WTC11 (cell line): Measurements from ENCODE around the gene RNF44. TPM values are rescaled to one million over a fixed set of nuclear protein-coding genes. Genes with fewer than 3 reads are reported as not detected.

Source experiments
- ATAC-seq: fragments of 200-7000 bp; cut with Tn5 transposase; 2 replicates; pipeline ENCODE4 v1.10.0; 2021; ENCODE audit warnings: mild to moderate bottlenecking, moderate library complexity
- CTCF ChIA-PET: fragments of 300-600 bp; sonication (Branson Sonifier 250); formaldehyde crosslinking; loops from one replicate; lab custom pipeline; 2021; ENCODE audit warnings: antibody characterized with exemption; lab: Charles Lee
- POLR2A ChIA-PET: fragments of 350-600 bp; sonication (Branson Sonifier 250); formaldehyde crosslinking; loops from one replicate; lab custom pipeline; 2021; ENCODE audit warnings: antibody characterized with exemption; lab: Charles Lee
- DNase-seq: peaks from one replicate; pipeline ENCODE4 v3.0.0; 2021; ENCODE audit warnings: low spot score
- H3K27ac Mint-ChIP-seq: 2 replicates; pipeline ENCODE4 v1.8.0; 2021; ENCODE audit warnings: mixed read lengths
- H3K27me3 Mint-ChIP-seq: 2 replicates; pipeline ENCODE4 v1.8.0; 2021; ENCODE audit warnings: low read depth, mild to moderate bottlenecking, moderate library complexity, mixed read lengths
- H3K36me3 Mint-ChIP-seq: 2 replicates; pipeline ENCODE4 v1.8.0; 2021; ENCODE audit warnings: mixed read lengths
- H3K4me1 Mint-ChIP-seq: 2 replicates; pipeline ENCODE4 v1.8.0; 2022; ENCODE audit warnings: mixed read lengths
- H3K4me3 Mint-ChIP-seq: 2 replicates; pipeline ENCODE4 v1.8.0; 2021; ENCODE audit warnings: mild to moderate bottlenecking, moderate library complexity, mixed read lengths
- H3K9me3 Mint-ChIP-seq: 2 replicates; pipeline ENCODE4 v1.8.0; 2021; ENCODE audit warnings: mixed read lengths
- ATF1 ChIP-seq: sonication (generic); formaldehyde crosslinking; IDR thresholded peaks from 2 replicates; pipeline ENCODE4 v1.8.1; 2023; ENCODE audit warnings: mild to moderate bottlenecking, moderate library complexity, missing genetic modification reagents
- CTCF ChIP-seq: fragments of 200-600 bp; IDR thresholded peaks from 2 replicates; pipeline ENCODE4 v1.8.0; 2022; ENCODE audit warnings: antibody characterized with exemption
- ELF4 ChIP-seq: sonication (generic); formaldehyde crosslinking; IDR thresholded peaks from 2 replicates; pipeline ENCODE4 v1.8.1; 2022; ENCODE audit warnings: low read depth, mild to moderate bottlenecking, moderate library complexity, missing genetic modification reagents
- EMX1 ChIP-seq: fragments of 250-450 bp; sonication (Bioruptor Pico); IDR thresholded peaks from 2 replicates; pipeline ENCODE4 v1.8.0; 2021; ENCODE audit warnings: mild to moderate bottlenecking
- GRHL2 ChIP-seq: fragments of 250-450 bp; sonication (Bioruptor Pico); IDR thresholded peaks from 2 replicates; pipeline ENCODE4 v1.8.0; 2022; ENCODE audit warnings: mild to moderate bottlenecking, moderate library complexity; ENCODE audit not compliant: insufficient replicate concordance, severe bottlenecking
- JUN ChIP-seq: sonication (generic); formaldehyde crosslinking; IDR thresholded peaks from 2 replicates; pipeline ENCODE4 v1.8.0; 2023; ENCODE audit warnings: mild to moderate bottlenecking, missing genetic modification reagents
- KAT7 ChIP-seq: sonication (generic); formaldehyde crosslinking; IDR thresholded peaks from 2 replicates; pipeline ENCODE4 v1.8.1; 2023; ENCODE audit warnings: missing genetic modification reagents, mild to moderate bottlenecking, borderline replicate concordance
- MXD4 ChIP-seq: fragments of 250-450 bp; sonication (Bioruptor Pico); IDR thresholded peaks from 2 replicates; pipeline ENCODE4 v1.8.0; 2021; ENCODE audit warnings: mild to moderate bottlenecking, moderate library complexity, borderline replicate concordance
- NFE2L1 ChIP-seq: sonication (generic); formaldehyde crosslinking; IDR thresholded peaks from 2 replicates; pipeline ENCODE4 v1.8.1; 2023; ENCODE audit warnings: missing genetic modification reagents
- OVOL2 ChIP-seq: fragments of 250-450 bp; sonication (Bioruptor Pico); IDR thresholded peaks from 2 replicates; pipeline ENCODE4 v1.9.0; 2021; ENCODE audit warnings: mild to moderate bottlenecking, borderline replicate concordance
- PRDM15 ChIP-seq: sonication (generic); formaldehyde crosslinking; IDR thresholded peaks from 2 replicates; pipeline ENCODE4 v1.8.0; 2022; ENCODE audit warnings: missing genetic modification reagents
- PRRX2 ChIP-seq: fragments of 250-450 bp; sonication (Bioruptor Pico); IDR thresholded peaks from 2 replicates; pipeline ENCODE4 v1.8.0; 2021; ENCODE audit warnings: mild to moderate bottlenecking
- ZBTB21 ChIP-seq: sonication (generic); formaldehyde crosslinking; IDR thresholded peaks from 2 replicates; pipeline ENCODE4 v1.8.1; 2023; ENCODE audit warnings: mild to moderate bottlenecking, missing genetic modification reagents, borderline replicate concordance
- ZBTB43 ChIP-seq: sonication (generic); formaldehyde crosslinking; IDR thresholded peaks from 2 replicates; pipeline ENCODE4 v1.8.1; 2023; ENCODE audit warnings: mild to moderate bottlenecking, missing genetic modification reagents
- ZMAT4 ChIP-seq: fragments of 250-450 bp; sonication (Bioruptor Pico); IDR thresholded peaks from 2 replicates; pipeline ENCODE4 v1.9.0; 2021; ENCODE audit warnings: mild to moderate bottlenecking
- ZNF232 ChIP-seq: sonication (generic); formaldehyde crosslinking; IDR thresholded peaks from 2 replicates; pipeline ENCODE4 v1.8.0; 2022; ENCODE audit warnings: mild to moderate bottlenecking, missing genetic modification reagents
- ZNF416 ChIP-seq: fragments of 250-450 bp; sonication (Bioruptor Pico); IDR thresholded peaks from 2 replicates; pipeline ENCODE4 v1.9.0; 2021; ENCODE audit warnings: mild to moderate bottlenecking, inconsistent platforms
- total RNA-seq: library from RNA; stranded (reverse); gene quantifications from 3 replicates; pipeline ENCODE4 v1.2.3, GENCODE V29; 2021
- TF ChIP-seq, protein P1 (sequence below): sonication (generic); formaldehyde crosslinking; IDR thresholded peaks from 2 replicates; pipeline ENCODE4 v1.8.1; 2022; ENCODE audit warnings: low read depth, missing genetic modification reagents, borderline replicate concordance
- TF ChIP-seq, protein P2 (sequence below): fragments of 250-450 bp; sonication (Bioruptor Pico); IDR thresholded peaks from 2 replicates; pipeline ENCODE4 v1.8.0; 2021; ENCODE audit warnings: mild to moderate bottlenecking

RNF44 gene
- total RNA-seq, 1 experiment from 2014 or later, result 233 TPM

GRCh38 chr5:176524987-176525386 lies 12.2 kb downstream of the RNF44 start:
- Mint-ChIP-seq H3K36me3 (peaks cover 15% of the 10 kb centered on the region), H3K4me1 (peaks cover 6% of the 10 kb centered on the region)

GRCh38 chr5:176524138-176524537 lies 13.1 kb downstream of the RNF44 start:
- DNase-seq (no peak), ATAC-seq (no peak)
- ChIA-PET POLR2A (interaction anchor here (0.7 kb wide), 1 partner anchor 18 kb away, joined by 3 read pairs; no protein-coding TSS in a partner anchor), CTCF (interaction anchor here (0.8 to 1.4 kb wide), 2 partner anchors 77 to 108 kb away, joined by 3 read pairs; partner anchors contain the start of gene CLTB)
- peaks cover 6% of the 10 kb centered on the region for H3K4me1 Mint-ChIP-seq
- peaks cover 2% of the 10 kb centered on the region; the same call in 1 of the 2 replicates for H3K27me3 Mint-ChIP-seq
- H3K36me3 Mint-ChIP-seq, result peaks cover 9% of the 10 kb centered on the region
- H3K27ac Mint-ChIP-seq, result no peak overlapping the region
- TF ChIP-seq CTCF, result no peak
- no peak for TF ChIP-seq MXD4
- TF ChIP-seq KAT7, result no peak
- TF ChIP-seq, protein P1, sequence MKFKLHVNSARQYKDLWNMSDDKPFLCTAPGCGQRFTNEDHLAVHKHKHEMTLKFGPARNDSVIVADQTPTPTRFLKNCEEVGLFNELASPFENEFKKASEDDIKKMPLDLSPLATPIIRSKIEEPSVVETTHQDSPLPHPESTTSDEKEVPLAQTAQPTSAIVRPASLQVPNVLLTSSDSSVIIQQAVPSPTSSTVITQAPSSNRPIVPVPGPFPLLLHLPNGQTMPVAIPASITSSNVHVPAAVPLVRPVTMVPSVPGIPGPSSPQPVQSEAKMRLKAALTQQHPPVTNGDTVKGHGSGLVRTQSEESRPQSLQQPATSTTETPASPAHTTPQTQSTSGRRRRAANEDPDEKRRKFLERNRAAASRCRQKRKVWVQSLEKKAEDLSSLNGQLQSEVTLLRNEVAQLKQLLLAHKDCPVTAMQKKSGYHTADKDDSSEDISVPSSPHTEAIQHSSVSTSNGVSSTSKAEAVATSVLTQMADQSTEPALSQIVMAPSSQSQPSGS (CRISPR knock-in tag), result no peak
- no peak for TF ChIP-seq JUN
- TF ChIP-seq, protein P2, sequence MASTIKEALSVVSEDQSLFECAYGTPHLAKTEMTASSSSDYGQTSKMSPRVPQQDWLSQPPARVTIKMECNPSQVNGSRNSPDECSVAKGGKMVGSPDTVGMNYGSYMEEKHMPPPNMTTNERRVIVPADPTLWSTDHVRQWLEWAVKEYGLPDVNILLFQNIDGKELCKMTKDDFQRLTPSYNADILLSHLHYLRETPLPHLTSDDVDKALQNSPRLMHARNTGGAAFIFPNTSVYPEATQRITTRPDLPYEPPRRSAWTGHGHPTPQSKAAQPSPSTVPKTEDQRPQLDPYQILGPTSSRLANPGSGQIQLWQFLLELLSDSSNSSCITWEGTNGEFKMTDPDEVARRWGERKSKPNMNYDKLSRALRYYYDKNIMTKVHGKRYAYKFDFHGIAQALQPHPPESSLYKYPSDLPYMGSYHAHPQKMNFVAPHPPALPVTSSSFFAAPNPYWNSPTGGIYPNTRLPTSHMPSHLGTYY (CRISPR knock-in tag), result no peak
- TF ChIP-seq ELF4 (CRISPR knock-in tag), result no peak
- H3K9me3 Mint-ChIP-seq, result no peaks in the 10 kb centered on the region
- H3K4me3 Mint-ChIP-seq, result no peak overlapping the region

More at GRCh38 chr5:176524987-176525386, 12.2 kb downstream of the RNF44 start:
- DNase-seq (no peak), ATAC-seq (no peak)
- Mint-ChIP-seq H3K4me3 (no peak overlapping the region), H3K27ac (0 out of 2 replicates have a peak overlapping the region, but pooled peaks have one; percentile 15), H3K27me3 (peaks cover 2% of the 10 kb centered on the region; the same call in 1 of the 2 replicates), H3K9me3 (no peaks in the 10 kb centered on the region)
- TF ChIP-seq ZNF416 (CRISPR knock-in tag) (0 out of 2 replicates have a peak, but pooled peaks have one; percentile 9), PRRX2 (CRISPR knock-in tag) (no peak)
- ChIA-PET POLR2A (interaction anchor here (0.8 kb wide), 1 partner anchor 10 kb away, joined by 3 read pairs; no protein-coding TSS in a partner anchor), CTCF (no interaction called here)

- ATAC-seq, result no peak
- Mint-ChIP-seq H3K4me3 (no peak overlapping the region), H3K9me3 (no peaks in the 10 kb centered on the region), H3K4me1 (peaks cover 6% of the 10 kb centered on the region), H3K27me3 (peaks cover 2% of the 10 kb centered on the region; the same call in 1 of the 2 replicates), H3K27ac (no peak overlapping the region), H3K36me3 (no peaks in the 10 kb centered on the region)
- POLR2A ChIA-PET, result no interaction called here
- CTCF ChIA-PET, result interaction anchor here (1.2 kb wide), 1 partner anchor 16 kb away, joined by 5 read pairs; the partner anchor contains the start of gene RNF44
- DNase-seq, result no peak
- TF ChIP-seq OVOL2 (CRISPR knock-in tag) (no peak), ATF1 (no peak), ZNF232 (CRISPR knock-in tag) (no peak)
These were observed 15.4 kb downstream of the RNF44 start for GRCh38 chr5:176521699-176522263.

DNA sequence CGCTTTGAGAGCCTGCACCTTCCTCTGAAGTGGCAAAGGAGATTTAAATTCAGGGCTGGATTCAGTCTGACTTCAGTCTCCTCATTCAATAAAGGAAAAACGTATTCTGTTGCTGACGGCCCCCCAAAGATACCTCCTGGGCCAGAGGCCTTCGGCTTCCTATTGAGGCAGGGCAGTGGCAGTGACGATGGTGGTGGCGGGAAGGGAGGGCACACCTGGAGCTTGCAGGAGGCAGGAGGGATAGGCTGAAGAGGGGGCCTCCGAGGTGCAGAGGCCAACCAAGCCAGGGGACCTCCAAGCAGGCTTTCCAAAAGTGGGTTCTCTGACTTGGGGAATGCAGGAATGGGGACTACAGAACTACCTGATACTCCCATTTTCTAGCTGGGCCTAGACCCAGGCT lies 15.9 kb downstream of the RNF44 start:
- Mint-ChIP-seq H3K9me3 (no peaks in the 10 kb centered on the region), H3K27me3 (peaks cover 2% of the 10 kb centered on the region; the same call in 1 of the 2 replicates), H3K4me3 (no peak overlapping the region), H3K36me3 (no peaks in the 10 kb centered on the region), H3K4me1 (peaks cover 6% of the 10 kb centered on the region), H3K27ac (no peak overlapping the region)
- ChIA-PET CTCF (interaction anchor here (1.2 kb wide), 1 partner anchor 16 kb away, joined by 5 read pairs; the partner anchor contains the start of gene RNF44), POLR2A (interaction anchor here (1.2 kb wide), 1 partner anchor 14 kb away, joined by 4 read pairs; no protein-coding TSS in a partner anchor)
- DNase-seq, result no peak
- no peak for ATAC-seq
- TF ChIP-seq ZMAT4 (no peak), NFE2L1 (CRISPR knock-in tag) (no peak), GRHL2 (CRISPR knock-in tag) (no peak), JUN (no peak), EMX1 (no peak), ZBTB21 (CRISPR knock-in tag) (no peak), ZBTB43 (no peak), PRDM15 (no peak)
